Trophoblast cell (in vitro differentiated cells and primary cell): ENCODE results near the gene SLC30A4.

ENCODE experiments used
- DNase-seq, 2 donors: peaks; one replicate each; pipeline ENCODE4 v3.0.0-alpha.2; 2016
- H2AFZ ChIP-seq: 2 replicates; pipeline ENCODE4 v1.6.1; 2013; ENCODE audit warnings: low read length, moderate library complexity, mild to moderate bottlenecking; ENCODE audit not compliant: insufficient read depth, poor library complexity
- H2AK5ac ChIP-seq: 2 replicates; pipeline ENCODE4 v1.6.1; 2013; ENCODE audit warnings: mild to moderate bottlenecking, low read length
- H2BK120ac ChIP-seq: 2 replicates; pipeline ENCODE4 v1.6.1; 2013; ENCODE audit warnings: low read length, mild to moderate bottlenecking, moderate library complexity; ENCODE audit not compliant: insufficient read depth, poor library complexity
- H2BK12ac ChIP-seq: 2 replicates; pipeline ENCODE4 v1.6.1; 2013; ENCODE audit warnings: mild to moderate bottlenecking, low read length, moderate library complexity
- H2BK5ac ChIP-seq: 2 replicates; pipeline ENCODE4 v1.6.1; 2013; ENCODE audit warnings: low read length, low read depth, moderate library complexity, mild to moderate bottlenecking; ENCODE audit not compliant: poor library complexity
- H3K14ac ChIP-seq: 2 replicates; pipeline ENCODE4 v1.6.1; 2013; ENCODE audit warnings: mild to moderate bottlenecking, low read length
- H3K18ac ChIP-seq: 2 replicates; pipeline ENCODE4 v1.6.1; 2013; ENCODE audit warnings: mild to moderate bottlenecking, low read length
- H3K23ac ChIP-seq: 2 replicates; pipeline ENCODE4 v1.6.1; 2013; ENCODE audit warnings: low read length
- H3K27ac ChIP-seq: 2 replicates; pipeline ENCODE4 v1.5.1; 2013; ENCODE audit warnings: low read depth, mild to moderate bottlenecking, inconsistent platforms, low read length, moderate library complexity
- H3K27me3 ChIP-seq: 2 replicates; pipeline ENCODE4 v1.6.1; 2013; ENCODE audit warnings: inconsistent platforms, mild to moderate bottlenecking, low read length, moderate library complexity; ENCODE audit not compliant: insufficient read depth
- H3K36me3 ChIP-seq, 2 experiments: 1 replicate in 1 of 2; 2 replicates in 1 of 2; pipeline ENCODE4 v1.6.1; 2013; ENCODE audit warnings: low read length in 2 of 2, mild to moderate bottlenecking in 2 of 2, moderate library complexity in 1 of 2; ENCODE audit not compliant: insufficient read depth in 2 of 2, control insufficient read depth in 1 of 2
- H3K4ac ChIP-seq: 2 replicates; pipeline ENCODE4 v1.6.1; 2013; ENCODE audit warnings: low read depth, mild to moderate bottlenecking, low read length, moderate library complexity
- H3K4me1 ChIP-seq, 2 experiments: 1 replicate in 1 of 2; 2 replicates in 1 of 2; pipeline ENCODE4 v1.6.1; 2013; ENCODE audit warnings: low read length in 2 of 2, mild to moderate bottlenecking in 2 of 2, moderate library complexity in 1 of 2; ENCODE audit not compliant: insufficient read depth in 2 of 2, control insufficient read depth in 1 of 2
- H3K4me2 ChIP-seq: 2 replicates; pipeline ENCODE4 v1.6.1; 2013; ENCODE audit warnings: inconsistent platforms, mild to moderate bottlenecking, low read length, moderate library complexity
- H3K4me3 ChIP-seq: 2 replicates; pipeline ENCODE4 v1.5.1; 2013; ENCODE audit warnings: mild to moderate bottlenecking, low read depth, low read length, inconsistent platforms
- H3K79me1 ChIP-seq: one replicate; pipeline ENCODE4 v1.6.1; 2013; ENCODE audit warnings: low read length
- H3K79me2 ChIP-seq: 2 replicates; pipeline ENCODE4 v1.6.1; 2013; ENCODE audit warnings: low read length, mild to moderate bottlenecking; ENCODE audit not compliant: control insufficient read depth, insufficient read depth, poor library complexity
- H3K9ac ChIP-seq: 2 replicates; pipeline ENCODE4 v1.6.1; 2013; ENCODE audit warnings: mild to moderate bottlenecking, low read length
- H3K9me3 ChIP-seq: 2 replicates; pipeline ENCODE4 v1.6.1; 2013; ENCODE audit warnings: low read depth, mild to moderate bottlenecking, control low read depth, inconsistent platforms, low read length; ENCODE audit not compliant: insufficient read depth
- H4K12ac ChIP-seq: 2 replicates; pipeline ENCODE4 v1.6.1; 2013; ENCODE audit warnings: low read depth, mild to moderate bottlenecking, low read length, moderate library complexity
- H4K8ac ChIP-seq: 2 replicates; pipeline ENCODE4 v1.6.1; 2013; ENCODE audit warnings: low read depth, mild to moderate bottlenecking, low read length, moderate library complexity
- H4K91ac ChIP-seq: one replicate; pipeline ENCODE4 v1.6.1; 2013; ENCODE audit warnings: low read depth, mild to moderate bottlenecking, low read length, moderate library complexity
- WGBS: extraction: QIAGEN DNeasy Blood & Tissue Kit; methylation state at CpG from one replicate; pipeline ENCODE4 v1.1.7; 2013; ENCODE audit warnings: missing lambda C conversion rate; ENCODE audit not compliant: insufficient read length, insufficient coverage; ENCODE audit errors: extremely low coverage; 5-methylcytosine and 5-hydroxymethylcytosine counted together

Gene SLC30A4

DNA sequence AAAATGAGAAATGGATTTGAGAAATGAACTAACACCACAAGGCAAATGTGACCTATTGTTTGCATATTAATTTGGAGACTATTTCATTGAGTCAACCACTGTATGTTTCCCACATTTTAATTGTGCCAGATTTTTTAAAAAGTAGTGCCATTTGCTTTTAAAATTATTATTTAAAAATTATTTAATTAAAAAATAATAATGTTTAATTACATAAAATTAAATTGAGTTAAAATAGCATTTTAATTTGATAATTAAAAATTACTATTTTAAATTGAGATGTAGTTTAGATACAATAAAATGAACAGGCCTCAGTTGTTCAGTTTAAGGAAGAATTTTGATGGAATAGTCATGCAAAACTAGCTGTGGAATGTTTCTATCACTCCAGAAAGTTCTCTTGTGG is 81.5 kb downstream of the SLC30A4 start:
- no peak overlapping the region for H4K91ac ChIP-seq
- no peak overlapping the region for H2BK12ac ChIP-seq
- H3K9me3 ChIP-seq: no peaks in the 10 kb centered on the region
- H3K27me3 ChIP-seq: no peaks in the 10 kb centered on the region
- H3K36me3 ChIP-seq: no peaks in the 10 kb centered on the region
- DNase-seq: no peak
- H3K9ac ChIP-seq: no peak overlapping the region
- no peaks in the 10 kb centered on the region for H3K79me1 ChIP-seq
- no peak overlapping the region for H3K14ac ChIP-seq
- no peak overlapping the region for H2BK5ac ChIP-seq
- no peak overlapping the region for H4K8ac ChIP-seq
- no peaks in the 10 kb centered on the region for H3K79me2 ChIP-seq
- no peak overlapping the region for H4K12ac ChIP-seq
- H2BK120ac ChIP-seq: no peak overlapping the region
- no peak overlapping the region for H3K4me2 ChIP-seq
- no peak overlapping the region for H2AK5ac ChIP-seq
- no peak overlapping the region for H3K27ac ChIP-seq
- H2AFZ ChIP-seq: no peak overlapping the region
- no peak overlapping the region for H3K4me3 ChIP-seq
- no peak overlapping the region for H3K23ac ChIP-seq
- peaks cover 0 to 6% of the 10 kb centered on the region in 2 experiments for H3K4me1 ChIP-seq
- H3K4ac ChIP-seq: no peak overlapping the region
- H3K18ac ChIP-seq: no peak overlapping the region

GRCh38 chr15:45439521-45440260 is 82.9 kb downstream of the SLC30A4 start:
- H3K36me3 ChIP-seq: no peaks in the 10 kb centered on the region
- no peak overlapping the region for H4K12ac ChIP-seq
- H3K23ac ChIP-seq: no peak overlapping the region
- no peak overlapping the region for H3K27ac ChIP-seq
- H2AK5ac ChIP-seq: no peak overlapping the region
- no peaks in the 10 kb centered on the region for H3K79me1 ChIP-seq
- no peaks in the 10 kb centered on the region for H3K79me2 ChIP-seq
- no peak overlapping the region for H2AFZ ChIP-seq
- H2BK5ac ChIP-seq: no peak overlapping the region
- no peak overlapping the region for H2BK120ac ChIP-seq
- H4K91ac ChIP-seq: no peak overlapping the region
- H3K4me1 ChIP-seq: no peaks in the 10 kb centered on the region
- no peaks in the 10 kb centered on the region for H3K27me3 ChIP-seq
- no peak overlapping the region for H3K4me3 ChIP-seq
- H3K18ac ChIP-seq: no peak overlapping the region
- no peak overlapping the region for H3K14ac ChIP-seq
- WGBS: no CpG with 5 or more reads among the region's 5 CpGs
- no peak overlapping the region for H3K4ac ChIP-seq
- H2BK12ac ChIP-seq: no peak overlapping the region
- H3K4me2 ChIP-seq: no peak overlapping the region
- no peak overlapping the region for H3K9ac ChIP-seq
- no peak overlapping the region for H4K8ac ChIP-seq
- peak; percentile 78 to 92 for DNase-seq
- H3K9me3 ChIP-seq: no peaks in the 10 kb centered on the region

DNA sequence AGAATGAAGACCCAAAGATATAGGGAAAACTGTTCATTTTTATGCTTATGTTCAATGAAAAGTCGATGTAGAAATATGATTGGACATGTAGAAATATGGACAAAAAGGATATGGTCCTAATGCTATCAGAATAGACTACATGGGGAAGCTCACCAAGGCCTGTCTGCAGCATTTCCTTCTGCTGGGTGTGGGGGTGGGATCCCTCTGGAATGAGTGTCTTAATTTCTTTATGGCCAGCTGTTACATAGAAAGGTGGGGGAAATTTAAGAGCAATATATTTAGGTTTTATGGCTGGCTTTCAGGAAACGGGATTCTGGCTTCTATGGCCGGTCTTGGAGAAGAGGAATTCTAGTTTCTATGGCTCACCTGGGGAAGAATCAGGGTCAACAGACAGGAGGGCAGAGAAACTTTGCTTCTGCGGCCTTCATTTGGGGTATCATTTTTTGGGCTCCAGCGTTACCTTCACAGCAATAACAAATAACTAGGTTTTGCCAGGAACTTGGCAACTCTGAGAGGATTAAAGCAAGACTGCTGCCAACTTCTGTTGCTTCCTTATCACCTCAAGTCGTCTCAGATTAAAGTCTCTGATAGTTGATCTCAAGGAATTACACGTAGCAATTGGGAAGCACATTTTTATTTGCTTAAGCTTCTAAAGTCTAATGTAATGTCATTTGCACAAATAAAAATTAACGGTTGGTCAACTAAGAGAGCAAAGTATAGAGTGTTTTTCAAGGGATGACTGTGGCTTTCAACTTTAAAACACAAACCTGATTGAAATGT is 87.2 kb downstream of the SLC30A4 start:
- Histone ChIP-seq H3K9me3 (no peaks in the 10 kb centered on the region), H4K12ac (no peak overlapping the region), H2AK5ac (no peak overlapping the region), H3K9ac (no peak overlapping the region), H3K79me1 (no peaks in the 10 kb centered on the region), H3K14ac (no peak overlapping the region), H3K4me3 (no peak overlapping the region), H3K79me2 (peaks cover 2% of the 10 kb centered on the region), H3K27me3 (no peaks in the 10 kb centered on the region), H3K36me3 (no peaks in the 10 kb centered on the region), H3K4ac (no peak overlapping the region), H2BK5ac (no peak overlapping the region), H2BK120ac (no peak overlapping the region), H2BK12ac (no peak overlapping the region), H3K23ac (no peak overlapping the region), H4K91ac (no peak overlapping the region), H3K4me1 (no peaks in the 10 kb centered on the region), H3K18ac (no peak overlapping the region), H3K4me2 (no peak overlapping the region), H4K8ac (no peak overlapping the region), H2AFZ (no peak overlapping the region), H3K27ac (no peak overlapping the region)
- WGBS: no CpG with 5 or more reads among the region's 8 CpGs
- no peak for DNase-seq

GRCh38 chr15:45434078-45434567 is 88.4 kb downstream of the SLC30A4 start:
- no peak overlapping the region for H4K91ac ChIP-seq
- H3K27ac ChIP-seq: no peak overlapping the region
- DNase-seq: no peak
- H3K36me3 ChIP-seq: no peaks in the 10 kb centered on the region
- H2AK5ac ChIP-seq: no peak overlapping the region
- H3K18ac ChIP-seq: no peak overlapping the region
- H3K27me3 ChIP-seq: no peaks in the 10 kb centered on the region
- no CpG with 5 or more reads among the region's 2 CpGs for WGBS
- no peak overlapping the region for H3K14ac ChIP-seq
- H2AFZ ChIP-seq: no peak overlapping the region
- H2BK5ac ChIP-seq: no peak overlapping the region
- no peak overlapping the region for H3K4me3 ChIP-seq
- no peaks in the 10 kb centered on the region for H3K79me1 ChIP-seq
- H4K8ac ChIP-seq: no peak overlapping the region
- H3K9ac ChIP-seq: no peak overlapping the region
- no peak overlapping the region for H2BK120ac ChIP-seq
- H3K79me2 ChIP-seq: peaks cover 2% of the 10 kb centered on the region
- peaks cover 0 to 2% of the 10 kb centered on the region in 2 experiments for H3K4me1 ChIP-seq
- H3K23ac ChIP-seq: no peak overlapping the region
- H3K4me2 ChIP-seq: no peak overlapping the region
- no peaks in the 10 kb centered on the region for H3K9me3 ChIP-seq
- H4K12ac ChIP-seq: no peak overlapping the region
- H2BK12ac ChIP-seq: no peak overlapping the region
- H3K4ac ChIP-seq: no peak overlapping the region
